Heart left ventricle (tissue), 16 donors: ENCODE measurements around the gene NFIX. TPM values are rescaled to one million over a fixed set of nuclear protein-coding genes. Genes with fewer than 3 reads are reported as not detected.
A peak's percentile ranks its signal among the peaks of the same experiment; 100 is the strongest.

Experiments
- ATAC-seq, 4 donors: fragments of 200-7000 bp; cut with Tn5 transposase; one replicate each; pipeline ENCODE4 v1.9.1; 2020 to 2022; ENCODE audit warnings: moderate library complexity in 4 of 4, mild to moderate bottlenecking in 3 of 4, moderate number of reproducible peaks in 1 of 4
- DNase-seq, 5 donors: peaks; one replicate each; pipeline ENCODE4 v3.0.0-alpha.2; 2020
- H3K27ac ChIP-seq, 12 donors: fragments of 200-600 bp; sonication (generic) in 4 of 12; one replicate each; pipeline versions ENCODE4 v1.5.0 to v1.8.0; 2016 to 2022; ENCODE audit warnings: mild to moderate bottlenecking in 2 of 12
- H3K27me3 ChIP-seq, 9 donors: fragments of 200-600 bp; sonication (generic) in 2 of 9; one replicate each; pipeline versions ENCODE4 v1.5.1 to v1.8.0; 2016 to 2022; ENCODE audit warnings: mild to moderate bottlenecking in 3 of 9
- H3K36me3 ChIP-seq, 9 donors: fragments of 200-600 bp; sonication (generic) in 2 of 9; one replicate each; pipeline versions ENCODE4 v1.5.0 to v1.8.0; 2018 to 2022; ENCODE audit warnings: mild to moderate bottlenecking in 2 of 9
- H3K4me1 ChIP-seq, 12 donors: fragments of 200-600 bp; sonication (generic) in 4 of 12; one replicate each; pipeline versions ENCODE4 v1.5.0 to v1.8.0; 2016 to 2022; ENCODE audit warnings: mild to moderate bottlenecking in 3 of 12
- H3K4me3 ChIP-seq, 12 donors: fragments of 200-600 bp; sonication (generic) in 4 of 12; one replicate each; pipeline versions ENCODE4 v1.5.0 to v1.8.0; 2017 to 2022; ENCODE audit warnings: mild to moderate bottlenecking in 9 of 12, moderate library complexity in 4 of 12
- H3K9me3 ChIP-seq, 12 donors: fragments of 200-600 bp; sonication (generic) in 4 of 12; one replicate each; pipeline versions ENCODE4 v1.5.0 to v1.8.0; 2016 to 2022; ENCODE audit warnings: mild to moderate bottlenecking in 1 of 12
- POLR2A ChIP-seq, 2 donors: fragments of 450-650 bp; IDR thresholded peaks; one replicate each; pipeline ENCODE4 v1.6.1; 2017; ENCODE audit warnings: antibody characterized with exemption in 2 of 2, mild to moderate bottlenecking in 2 of 2, moderate library complexity in 2 of 2
- WGBS, 4 donors: extraction: QIAGEN DNeasy Blood & Tissue Kit in 2 of 4; methylation state at CpG; one replicate each; pipeline versions ENCODE4 v1.1.5 to v1.1.7; 2013 to 2018; 5-methylcytosine and 5-hydroxymethylcytosine counted together
- intact Hi-C, 10 donors: fragments of 100-400 bp; cut with DNase I; formaldehyde crosslinking; loops; one replicate each; pipeline versions ENCODE4 v1.11.1 to v1.14.2; 2022
- polyA plus RNA-seq, 2 donors: library from polyadenylated mRNA; stranded (reverse); fragments of 200-250 nt; gene quantifications; one replicate each; pipeline ENCODE4 v1.2.3, GENCODE V29; 2013
- total RNA-seq, 9 donors: library from RNA; depleted of rRNA in 2 of 9; stranded (reverse); fragments of >200 nt in 2 of 9; fragmentation: NEBNext Ultra II Directional in 3 of 9; extraction: Animal tissue kit (Norgen Biotek cat#: 25700) in 3 of 9; gene quantifications; one replicate each; pipeline versions ENCODE4 v1.1.0 to v1.2.4, GENCODE V29; 2016 to 2023
- TF ChIP-seq, protein P1 (sequence below), 12 donors: fragments of 200-600 bp; sonication (generic) in 4 of 12; IDR thresholded peaks; one replicate each; pipeline versions ENCODE4 v1.5.0 to v1.8.0; 2018 to 2022; ENCODE audit warnings: antibody characterized with exemption in 12 of 12, mild to moderate bottlenecking in 5 of 12
- donor health status: ischemic (EF 13 %, LVEDD 7.1; RV severe dilation, severe dysfunction).
- donor health status: healthy with polysubstance abuse.
- donor health status: DM: no; HTN: yes; CAD: no.
- donor health status: DM: no; HTN: no; CAD: no.
- donor health status: ischemic (EF 25% LVEDD 6.9; RV normal size, moderate dysfunction).
- donor health status: ischemic (EF 25% LVEDD 5.7; RV mildly dilated, moderate dysfunction).
- donor health status: healthy.
- donor health status: DM: yes; HTN: yes; CAD: no.
- donor health status: ischemic (EF 35%, LVEDD 5.7; RV mildly dilated, moderate dysfunction).
- donor health status: nonischemic (EF 11% LVEDD 7.7; RV severe dilation, severe dysfunction).
- donor health status: DM: yes; HTN: yes; CAD: no.
- donor health status: PGD.
- donor health status: ischemic (EF 29% LVEDD 5.4; RV normal size, mild dysfunction).
- donor health status: nonischemic (EF 23%, LVEDD 6.1; RV moderate dilation, normal function).

NFIX gene
- total and polyA plus RNA-seq, 11 donors: 42.1 to 147 (median 107) TPM

DNA sequence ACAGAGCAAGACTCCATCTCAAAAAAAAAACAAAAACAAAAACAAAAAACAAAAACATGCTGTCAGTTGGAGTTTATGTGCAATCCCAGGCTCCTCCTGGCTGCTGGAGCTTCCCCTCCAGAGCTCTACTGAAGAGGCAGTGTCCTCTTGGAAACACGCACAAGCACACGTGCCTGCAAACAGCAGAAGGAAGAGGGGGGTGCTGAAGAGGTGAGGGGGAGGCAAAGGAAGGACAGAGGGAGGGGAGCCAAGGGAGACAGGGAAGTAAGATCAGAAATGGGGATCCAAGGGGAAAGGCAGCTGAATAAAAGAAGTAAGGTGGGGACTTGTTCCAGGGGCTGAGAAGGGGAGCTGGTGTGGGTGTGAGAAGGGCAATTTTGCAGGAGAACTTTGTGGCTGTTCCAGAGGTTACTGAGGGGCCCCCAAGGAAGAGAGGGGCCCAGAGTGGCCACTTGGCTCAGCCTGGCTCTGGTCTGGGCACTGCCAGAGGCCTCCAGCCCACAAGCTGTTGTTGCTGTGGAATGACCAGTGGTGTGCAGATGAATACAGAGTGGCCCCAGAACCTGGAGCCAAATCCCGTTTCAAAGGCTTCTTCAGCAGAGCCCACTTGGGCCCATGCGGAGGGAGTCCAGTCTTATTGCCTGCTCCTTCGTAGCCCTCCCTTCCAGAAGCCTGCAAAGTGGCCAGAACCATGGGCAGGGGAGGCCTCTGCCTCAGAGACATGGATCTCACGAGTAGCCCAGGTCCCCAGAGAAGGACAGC, 73.0 kb downstream of the NFIX start:
- intact Hi-C loops: loop anchor here in 1 of 10 donors (2.0 kb wide), 1 partner anchor 21 kb away; no protein-coding TSS in a partner anchor
- WGBS, 4 donors: 56 to 66% (median 58%) methylated on average over 5 to 6 of the region's 6 CpGs

GRCh38 chr19:13069415-13070359, 74.4 kb downstream of the NFIX start:
- intact Hi-C loops: loop anchor here in 1 of 10 donors (2.0 kb wide), 1 partner anchor 19 kb away; no protein-coding TSS in a partner anchor
- Histone ChIP-seq H3K4me1 (peaks cover 43 to 85% (median 74%) of the 10 kb centered on the region in 12 donors), H3K27ac (peak overlapping the region; percentile 61 to 98 (median 80)), H3K4me3 (peak overlapping the region in 6 of 12 donors; percentile 4 to 33 (median 14)), H3K36me3 (peaks cover 0 to 18% (median 11%) of the 10 kb centered on the region in 9 donors), H3K9me3 (no peaks in the 10 kb centered on the region), H3K27me3 (no peaks in the 10 kb centered on the region)
- no peak for TF ChIP-seq POLR2A (IDR thresholded peaks at IDR 0.05)
- TF ChIP-seq, protein P1, sequence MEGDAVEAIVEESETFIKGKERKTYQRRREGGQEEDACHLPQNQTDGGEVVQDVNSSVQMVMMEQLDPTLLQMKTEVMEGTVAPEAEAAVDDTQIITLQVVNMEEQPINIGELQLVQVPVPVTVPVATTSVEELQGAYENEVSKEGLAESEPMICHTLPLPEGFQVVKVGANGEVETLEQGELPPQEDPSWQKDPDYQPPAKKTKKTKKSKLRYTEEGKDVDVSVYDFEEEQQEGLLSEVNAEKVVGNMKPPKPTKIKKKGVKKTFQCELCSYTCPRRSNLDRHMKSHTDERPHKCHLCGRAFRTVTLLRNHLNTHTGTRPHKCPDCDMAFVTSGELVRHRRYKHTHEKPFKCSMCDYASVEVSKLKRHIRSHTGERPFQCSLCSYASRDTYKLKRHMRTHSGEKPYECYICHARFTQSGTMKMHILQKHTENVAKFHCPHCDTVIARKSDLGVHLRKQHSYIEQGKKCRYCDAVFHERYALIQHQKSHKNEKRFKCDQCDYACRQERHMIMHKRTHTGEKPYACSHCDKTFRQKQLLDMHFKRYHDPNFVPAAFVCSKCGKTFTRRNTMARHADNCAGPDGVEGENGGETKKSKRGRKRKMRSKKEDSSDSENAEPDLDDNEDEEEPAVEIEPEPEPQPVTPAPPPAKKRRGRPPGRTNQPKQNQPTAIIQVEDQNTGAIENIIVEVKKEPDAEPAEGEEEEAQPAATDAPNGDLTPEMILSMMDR (IDR thresholded peaks at IDR 0.05): no peak
- 47 to 62% (median 57%) methylated on average over 16 to 20 of the region's 20 CpGs for WGBS, 4 donors
- ATAC-seq (no peak), DNase-seq (no peak)

More for the DNA sequence above, 73.0 kb downstream of the NFIX start:
- H3K9me3 ChIP-seq: no peaks in the 10 kb centered on the region
- H3K27me3 ChIP-seq: no peaks in the 10 kb centered on the region
- no peak for TF ChIP-seq POLR2A (IDR thresholded peaks at IDR 0.05)
- TF ChIP-seq, protein P1 (IDR thresholded peaks at IDR 0.05): peak in 2 of 12 donors; percentile 16 to 30
- H3K27ac ChIP-seq: peak overlapping the region in 11 of 12 donors; percentile 9 to 98 (median 79)
- H3K4me1 ChIP-seq: peaks cover 48 to 95% (median 86%) of the 10 kb centered on the region in 12 donors
- H3K4me3 ChIP-seq: no peak overlapping the region
- DNase-seq (no peak), ATAC-seq (peak in 1 of 4 donors; percentile 38)
- peaks cover 0 to 5% (median under 1%) of the 10 kb centered on the region in 9 donors for H3K36me3 ChIP-seq

DNA sequence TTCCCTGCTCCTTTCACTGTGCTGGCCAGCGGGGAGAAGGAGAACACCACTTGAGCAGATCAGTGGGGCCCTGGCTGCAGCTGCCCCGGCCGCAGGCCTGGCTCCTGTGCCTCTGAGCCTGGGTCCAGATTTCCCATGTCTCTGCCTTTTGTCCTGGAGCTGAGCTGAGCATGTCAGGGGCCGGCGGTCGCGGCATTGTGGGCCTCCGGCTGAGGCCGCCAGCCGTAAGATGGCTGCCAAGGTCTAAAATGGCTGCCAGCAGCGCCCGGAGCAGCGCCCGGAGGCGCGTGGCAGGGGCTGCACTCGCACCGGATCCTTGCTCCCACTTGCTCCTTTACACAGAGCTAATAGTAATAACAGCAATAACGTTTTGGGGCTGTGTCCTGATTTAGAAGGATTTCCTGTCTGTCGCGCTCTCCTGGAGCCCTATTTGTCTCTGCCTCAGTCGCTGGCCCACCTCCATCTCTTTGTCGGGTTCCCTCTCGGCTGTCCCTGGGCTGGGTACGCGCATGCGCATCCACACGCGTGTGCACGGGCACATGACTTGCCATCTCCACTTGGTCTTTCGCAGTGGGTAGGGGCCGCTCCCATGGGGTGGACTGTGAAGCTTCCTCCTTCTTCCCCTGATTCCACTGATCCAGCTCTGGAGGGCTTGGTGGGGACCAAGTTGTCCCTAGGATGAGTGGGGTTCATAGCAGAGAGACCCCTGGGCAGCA, 75.3 kb downstream of the NFIX start:
- ATAC-seq (peak in 1 of 4 donors; percentile 4), DNase-seq (no peak)
- WGBS, 4 donors: 69 to 86% (median 78%) methylated on average over 21 to 32 of the region's 32 CpGs
- intact Hi-C loops: no loop called here
- Histone ChIP-seq H3K4me1 (peaks cover 35 to 77% (median 68%) of the 10 kb centered on the region in 12 donors), H3K36me3 (peaks cover 0 to 27% (median 17%) of the 10 kb centered on the region in 9 donors), H3K27me3 (no peaks in the 10 kb centered on the region), H3K27ac (peak overlapping the region; percentile 61 to 98 (median 80)), H3K9me3 (no peaks in the 10 kb centered on the region), H3K4me3 (peak overlapping the region in 6 of 12 donors; percentile 4 to 33 (median 14))
- TF ChIP-seq, protein P1 (IDR thresholded peaks at IDR 0.05): no peak
- no peak for TF ChIP-seq POLR2A (IDR thresholded peaks at IDR 0.05)
